HG02610 (cell line): Measurements from ENCODE around the gene NEK5.
"Not testable (repeated sequence)": the region's sequence is repeated elsewhere in the genome, so short reads cannot be mapped to it uniquely, and the experiment has no call there.

Experiments used
- ATAC-seq: cut with Tn5 transposase; IDR thresholded peaks from one replicate; pipeline ENCODE4 v1.9.1; 2021; ENCODE audit warnings: mild to moderate bottlenecking, moderate library complexity; ENCODE audit not compliant: unreplicated experiment

NEK5 gene

DNA sequence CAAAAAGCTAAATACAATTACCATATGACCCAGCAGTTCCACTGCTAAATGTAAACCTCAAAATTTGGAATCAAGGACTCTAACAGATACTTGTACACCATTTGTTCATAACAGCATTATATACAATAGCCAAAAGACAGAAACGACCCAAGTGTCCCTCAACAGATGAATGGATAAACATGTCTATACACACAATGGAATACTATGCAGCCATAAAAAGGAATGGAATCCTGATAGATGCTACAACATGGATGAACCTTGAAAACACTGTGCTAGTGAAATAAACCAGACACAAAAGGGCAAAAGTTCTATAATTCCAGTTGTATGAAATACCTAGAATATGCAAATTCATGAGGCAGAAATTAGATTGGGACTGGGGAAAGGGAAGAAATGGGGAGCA is 18.4 kb upstream of the NEK5 start:
- ATAC-seq = no peak

DNA sequence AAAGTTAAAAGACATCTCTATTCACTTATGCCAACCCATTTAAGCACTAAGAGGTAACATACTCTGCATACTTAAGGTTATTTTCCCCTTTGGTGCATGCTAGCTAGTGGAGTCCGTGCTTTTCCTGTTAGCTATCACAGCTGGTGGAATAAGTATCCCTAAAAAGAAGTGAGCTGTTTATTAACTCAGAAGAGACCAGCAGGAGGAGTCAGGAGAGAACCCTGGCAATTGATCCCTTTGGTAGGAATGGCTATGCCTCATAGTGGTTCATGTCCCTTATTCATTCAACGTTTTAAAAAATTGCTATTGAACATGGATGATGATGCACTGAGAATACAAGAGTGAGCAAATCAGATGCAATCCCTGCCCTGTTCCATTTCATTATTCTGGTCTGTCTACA is 12.4 kb upstream of the NEK5 start:
- no peak for ATAC-seq

- no peak for ATAC-seq
Observed at GRCh38 chr13:52137489-52137888, 8.6 kb upstream of the NEK5 start.

DNA sequence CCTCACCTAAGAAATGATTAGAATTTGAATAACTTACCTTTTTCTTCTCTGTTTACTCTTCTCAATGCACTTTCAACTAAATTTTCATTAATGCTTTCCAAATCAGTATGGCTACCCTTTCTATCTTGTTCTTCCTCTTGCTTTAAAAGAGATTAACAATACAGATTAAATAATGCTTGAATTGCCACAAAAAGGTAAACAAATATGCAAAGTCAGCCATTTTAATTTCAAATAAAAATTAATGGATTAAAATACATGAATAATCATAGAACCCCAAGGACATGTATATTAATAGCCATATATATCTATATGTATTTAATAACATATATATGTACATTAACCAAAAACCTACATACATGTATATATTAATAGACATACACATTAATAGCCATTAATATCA is 7.9 kb upstream of the NEK5 start:
- ATAC-seq = no peak

DNA sequence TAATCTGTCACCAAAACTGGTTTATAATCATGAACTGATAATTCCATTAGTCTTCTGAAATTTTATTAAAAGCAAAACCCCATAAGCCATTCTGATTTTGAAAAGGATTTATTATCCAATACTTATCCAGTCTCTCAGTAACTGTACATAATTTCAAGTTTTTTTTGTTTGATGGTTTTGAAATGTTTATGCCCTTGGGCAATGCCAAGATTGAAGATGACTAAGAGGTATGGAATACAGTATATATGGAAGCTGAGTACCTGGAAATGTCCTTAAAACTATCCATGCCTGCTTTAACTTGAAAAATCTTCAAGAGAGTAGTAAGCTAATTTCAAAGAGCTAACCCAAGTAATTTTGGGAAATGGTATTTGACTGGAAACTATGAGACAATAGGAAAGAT is 1.8 kb upstream of the NEK5 start:
- no peak for ATAC-seq

GRCh38 chr13:52127783-52128702 is 830 bp downstream of the NEK5 start:
- ATAC-seq = peak; percentile 50

- ATAC-seq = peak; percentile 36
Observed at GRCh38 chr13:52127378-52127777, 1.5 kb downstream of the NEK5 start.

GRCh38 chr13:52125547-52125946 is 3.3 kb downstream of the NEK5 start:
- ATAC-seq = no peak

DNA sequence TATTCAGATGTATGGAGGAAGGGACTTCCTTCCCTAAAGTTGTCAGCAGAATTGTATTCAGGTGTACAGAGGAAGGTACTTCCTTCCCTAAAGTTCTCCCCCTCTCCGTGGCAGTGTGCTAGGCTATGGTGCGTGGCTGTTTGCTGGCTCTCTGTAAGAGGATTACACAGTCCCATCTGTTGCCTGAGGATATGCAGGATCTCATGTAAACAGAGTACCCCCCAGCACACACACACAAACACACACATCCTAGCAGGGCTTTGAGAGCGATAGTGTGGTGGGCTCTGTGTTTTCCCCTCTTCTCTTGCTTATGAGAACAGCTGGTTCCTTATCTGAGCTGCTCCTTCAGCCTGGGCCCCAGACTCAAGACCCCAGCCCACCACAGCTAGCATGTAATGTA is 10.3 kb downstream of the NEK5 start:
- no peak for ATAC-seq

GRCh38 chr13:52118095-52118494 is 10.8 kb downstream of the NEK5 start:
- no peak for ATAC-seq

GRCh38 chr13:52112591-52112990 is 16.3 kb downstream of the NEK5 start:
- ATAC-seq = no peak

GRCh38 chr13:52109116-52109670 is 19.7 kb downstream of the NEK5 start:
- no peak for ATAC-seq

GRCh38 chr13:52105841-52106240 is 23.0 kb downstream of the NEK5 start:
- no peak for ATAC-seq

DNA sequence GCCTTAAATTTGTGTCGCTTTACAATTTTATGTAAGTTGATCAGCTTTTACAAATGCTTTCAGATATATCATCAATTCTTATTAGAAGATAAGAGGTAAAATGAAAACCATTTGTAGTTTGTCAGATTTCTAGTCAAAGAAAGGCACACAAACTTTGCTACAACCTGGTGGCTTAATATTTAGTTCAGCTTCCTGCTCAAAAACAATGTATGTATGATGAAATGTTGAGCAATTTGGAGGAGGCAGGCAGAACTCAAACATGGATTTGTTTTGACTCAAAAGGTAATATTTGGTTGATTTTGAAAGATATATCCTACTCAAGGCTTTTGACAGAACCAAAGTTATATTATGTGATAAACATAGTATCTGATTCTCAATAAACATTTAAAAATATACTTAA is 24.2 kb downstream of the NEK5 start:
- ATAC-seq = no peak

- no peak for ATAC-seq
Observed at GRCh38 chr13:52103386-52103785, 25.5 kb downstream of the NEK5 start.

DNA sequence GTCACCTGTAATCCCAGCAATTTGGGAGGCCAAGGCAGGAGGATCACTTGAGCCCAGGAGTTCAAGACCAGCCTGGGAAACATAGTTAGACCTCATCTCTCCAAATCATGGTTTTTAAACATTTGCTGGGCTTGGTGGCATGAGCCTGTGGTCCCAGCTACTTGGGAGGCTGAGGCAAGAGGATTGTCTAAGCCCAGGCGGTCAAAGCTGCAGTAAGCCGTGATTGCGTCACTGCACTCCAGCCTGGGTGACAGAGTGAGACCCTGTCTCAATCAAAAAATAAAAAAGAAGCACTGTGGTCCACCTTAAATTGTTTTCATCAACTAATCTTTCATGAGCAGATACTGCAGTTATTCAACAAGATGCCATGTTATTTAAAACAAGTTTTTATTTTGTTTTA is 26.4 kb downstream of the NEK5 start:
- not testable (repeated sequence) for ATAC-seq

GRCh38 chr13:52097197-52097596 is 31.7 kb downstream of the NEK5 start:
- no peak for ATAC-seq

GRCh38 chr13:52096748-52097147 is 32.1 kb downstream of the NEK5 start:
- no peak for ATAC-seq

GRCh38 chr13:52096062-52096461 is 32.8 kb downstream of the NEK5 start:
- no peak for ATAC-seq

GRCh38 chr13:52092087-52092486 is 36.8 kb downstream of the NEK5 start:
- ATAC-seq = no peak

GRCh38 chr13:52091473-52091872 is 37.4 kb downstream of the NEK5 start:
- no peak for ATAC-seq

DNA sequence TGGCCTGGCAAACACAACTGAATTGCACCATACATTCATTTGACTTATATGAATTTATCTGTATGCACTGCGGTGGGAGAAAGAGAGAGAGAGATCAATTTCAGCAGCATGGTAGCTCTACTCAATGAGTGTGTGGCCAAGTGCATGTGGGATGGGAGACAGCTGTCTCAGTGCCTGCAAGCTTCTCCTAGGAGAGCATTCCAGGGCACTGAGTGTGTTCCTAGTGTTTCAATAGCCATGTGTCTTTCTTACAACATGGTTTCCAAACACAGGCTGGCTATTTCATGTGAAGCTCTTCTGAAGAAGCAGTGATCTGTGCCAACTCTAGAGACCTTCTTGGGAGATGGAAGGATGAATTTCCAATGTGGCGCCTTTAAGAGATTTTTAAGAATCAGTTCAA is 43.5 kb downstream of the NEK5 start:
- no peak for ATAC-seq

GRCh38 chr13:52084981-52085380 is 43.9 kb downstream of the NEK5 start:
- not testable (repeated sequence) for ATAC-seq
